Vagina (tissue), 2 donors: ENCODE measurements around the gene SGPP2.

Experiments
- POLR2A ChIP-seq, 2 donors: fragments of 450-650 bp; IDR thresholded peaks; one replicate each; pipeline ENCODE4 v1.6.1; 2017; ENCODE audit warnings: antibody characterized with exemption in 2 of 2, mild to moderate bottlenecking in 2 of 2, moderate library complexity in 2 of 2
- POLR2AphosphoS5 ChIP-seq, 2 donors: sonication (generic); formaldehyde crosslinking; IDR thresholded peaks; one replicate each; pipeline ENCODE4 v1.9.0; 2017; ENCODE audit warnings: antibody characterized with exemption in 2 of 2, mild to moderate bottlenecking in 2 of 2, low read depth in 1 of 2; ENCODE audit not compliant: insufficient read depth in 1 of 2
- TF ChIP-seq, protein P1 (sequence below), 3 experiments: fragments of 450-650 bp in 2 of 3; fragments of 200-600 bp in 1 of 3; sonication (generic) in 1 of 3; IDR thresholded peaks; one replicate each; pipeline ENCODE4 v1.5.1; 2017 to 2019; ENCODE audit warnings: antibody characterized with exemption in 3 of 3, mild to moderate bottlenecking in 2 of 3, moderate library complexity in 2 of 3

DNA sequence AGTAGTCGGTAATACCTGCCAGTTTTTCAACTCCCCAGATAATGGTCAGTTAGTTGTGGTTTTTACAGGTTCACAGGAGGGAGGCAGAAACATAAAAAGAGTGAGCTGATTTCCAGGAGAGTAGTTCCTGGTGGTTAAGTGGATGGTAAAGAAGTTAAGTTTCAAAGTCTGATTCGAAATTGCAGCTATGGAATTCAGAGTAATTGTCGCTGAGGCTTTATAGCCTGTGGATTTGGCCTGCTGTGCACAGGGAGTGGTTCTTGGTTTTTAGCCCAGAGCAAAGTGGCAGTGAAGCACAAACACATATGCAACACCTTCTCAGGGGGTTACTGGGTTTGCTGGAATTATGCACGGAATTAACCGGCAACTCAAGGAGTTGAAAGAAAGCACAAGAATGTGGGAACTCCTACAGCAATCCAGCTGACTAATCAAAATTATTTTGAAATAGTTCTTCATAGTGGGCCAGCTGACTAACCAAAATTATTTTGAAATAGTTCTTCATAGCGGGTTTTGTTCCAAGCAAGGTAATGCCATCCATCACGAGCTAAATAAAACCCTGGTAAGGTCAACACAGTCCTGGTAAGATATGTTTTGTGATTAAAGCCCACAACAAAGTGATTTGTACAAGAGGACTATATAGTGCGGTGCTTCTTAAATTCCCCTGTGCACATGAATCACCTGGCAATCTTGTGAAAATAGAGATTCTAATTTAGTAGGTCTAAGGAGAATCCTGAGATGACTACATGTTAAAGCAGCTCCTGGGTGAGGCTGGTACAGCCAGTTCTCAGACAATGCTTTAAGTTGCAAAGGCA lies 94.4 kb downstream of the SGPP2 start:
- TF ChIP-seq, protein P1, sequence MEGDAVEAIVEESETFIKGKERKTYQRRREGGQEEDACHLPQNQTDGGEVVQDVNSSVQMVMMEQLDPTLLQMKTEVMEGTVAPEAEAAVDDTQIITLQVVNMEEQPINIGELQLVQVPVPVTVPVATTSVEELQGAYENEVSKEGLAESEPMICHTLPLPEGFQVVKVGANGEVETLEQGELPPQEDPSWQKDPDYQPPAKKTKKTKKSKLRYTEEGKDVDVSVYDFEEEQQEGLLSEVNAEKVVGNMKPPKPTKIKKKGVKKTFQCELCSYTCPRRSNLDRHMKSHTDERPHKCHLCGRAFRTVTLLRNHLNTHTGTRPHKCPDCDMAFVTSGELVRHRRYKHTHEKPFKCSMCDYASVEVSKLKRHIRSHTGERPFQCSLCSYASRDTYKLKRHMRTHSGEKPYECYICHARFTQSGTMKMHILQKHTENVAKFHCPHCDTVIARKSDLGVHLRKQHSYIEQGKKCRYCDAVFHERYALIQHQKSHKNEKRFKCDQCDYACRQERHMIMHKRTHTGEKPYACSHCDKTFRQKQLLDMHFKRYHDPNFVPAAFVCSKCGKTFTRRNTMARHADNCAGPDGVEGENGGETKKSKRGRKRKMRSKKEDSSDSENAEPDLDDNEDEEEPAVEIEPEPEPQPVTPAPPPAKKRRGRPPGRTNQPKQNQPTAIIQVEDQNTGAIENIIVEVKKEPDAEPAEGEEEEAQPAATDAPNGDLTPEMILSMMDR (IDR thresholded peaks at IDR 0.05), result no peak
- TF ChIP-seq POLR2A (IDR thresholded peaks at IDR 0.05), result no peak
- TF ChIP-seq POLR2AphosphoS5 (IDR thresholded peaks at IDR 0.05; ENCODE audit: insufficient read depth in 1 of 2, low read depth in 1 of 2), result no peak
